ENCODE data around the gene HTR3D.

Gene HTR3D

GRCh38 chr3:184073621-184074020 is 42.1 kb downstream of the HTR3D start:
- no peak for DNase-seq

- no peak for DNase-seq
Measured at GRCh38 chr3:184075901-184076300, 44.4 kb downstream of the HTR3D start.

GRCh38 chr3:184077881-184078280 is 46.3 kb downstream of the HTR3D start:
- DNase-seq, result no peak

GRCh38 chr3:184078851-184079250 is 47.3 kb downstream of the HTR3D start:
- DNase-seq, result no peak

GRCh38 chr3:184081116-184081830 is 49.7 kb downstream of the HTR3D start:
- DNase-seq, result no peak

GRCh38 chr3:184082034-184082433 is 50.5 kb downstream of the HTR3D start:
- DNase-seq, result no peak

- no peak for DNase-seq
Measured at GRCh38 chr3:184082465-184082864, 50.9 kb downstream of the HTR3D start.

GRCh38 chr3:184085389-184085852 is 53.9 kb downstream of the HTR3D start:
- no peak for DNase-seq
